ENCODE results near the gene EDC3. TPM values are rescaled to one million over a fixed set of nuclear protein-coding genes. Genes with fewer than 3 reads are reported as not detected.

EDC3 gene
- total and polyA plus RNA-seq, 2 of the 4 experiments (the other 2 are of a cell fraction), result 16.8 to 38.0 TPM

- Histone ChIP-seq H2BK20ac (ENCODE audit: low read depth, low read length) (no peak overlapping the region), H3K27ac (ENCODE audit: insufficient read depth, low read length) (no peak overlapping the region), H3K27me3 (ENCODE audit: control insufficient read depth, insufficient read depth, low read length) (no peaks in the 10 kb centered on the region), H2AFZ (replicated peaks; ENCODE audit: low read length, poor library complexity) (no peak overlapping the region), H3K36me3 (ENCODE audit: control insufficient read depth, insufficient read depth, low read length) (peaks cover 4% of the 10 kb centered on the region; the same call in 1 of the 2 replicates), H2AK5ac (ENCODE audit: low read depth, low read length) (no peak overlapping the region), H2BK5ac (ENCODE audit: low read depth, low read length, poor library complexity, severe bottlenecking) (no peak overlapping the region), H3K9me1 (ENCODE audit: insufficient read depth, low read length) (no peaks in the 10 kb centered on the region), H4K8ac (ENCODE audit: low read depth in 2 of 2, low read length in 2 of 2) (no peak overlapping the region), H3K9me3 (ENCODE audit: control insufficient read depth, insufficient read depth, low read length) (no peaks in the 10 kb centered on the region), H4K20me1 (ENCODE audit: insufficient read depth, low read length) (peaks cover 25% of the 10 kb centered on the region), H3K4me1 (ENCODE audit: control insufficient read depth, insufficient read depth, low read length) (no peaks in the 10 kb centered on the region), H3K4me3 (ENCODE audit: insufficient read depth, low read depth, low read length) (no peak overlapping the region), H2BK15ac (ENCODE audit: low read depth, low read length) (no peak overlapping the region), H2AK9ac (replicated peaks; ENCODE audit: low read depth, low read length, poor library complexity) (no peak overlapping the region), H3K56ac (ENCODE audit: extremely low read depth, insufficient read depth, low read length) (no peak overlapping the region), H3K14ac (replicated peaks; ENCODE audit: low read depth, low read length) (no peak overlapping the region), H4K91ac (ENCODE audit: insufficient read depth, low read depth, low read length) (no peak overlapping the region), H3K4ac (ENCODE audit: low read depth, low read length) (no peak overlapping the region), H4K5ac (ENCODE audit: low read depth, low read length) (no peak overlapping the region), H3K4me2 (ENCODE audit: low read depth, low read length) (no peak overlapping the region), H3K18ac (ENCODE audit: low read depth, low read length) (no peak overlapping the region), H3K79me1 (ENCODE audit: low read depth in 1 of 2, low read length in 2 of 2) (peaks cover 13 to 48% of the 10 kb centered on the region in 2 experiments), H2BK120ac (ENCODE audit: low read depth, low read length) (no peak overlapping the region), H3K23ac (ENCODE audit: low read depth, low read length) (no peak overlapping the region), H3K9ac (ENCODE audit: low read depth, low read length) (no peak overlapping the region)
- ChIA-PET CTCF (no interaction called here), POLR2A (ENCODE audit: unreplicated experiment) (interaction anchor here (0.6 to 0.7 kb wide), 2 partner anchors 19 to 41 kb away, joined by 7 to 13 read pairs; no protein-coding TSS in a partner anchor)
- BruUV-seq (replicated peaks), result no TSS peak
- DNase-seq (no peak), ATAC-seq (ENCODE audit: low read depth) (no peak)
- in situ Hi-C loops (cut with MboI; ENCODE audit: low sequenced_read_pairs), result no loop called here
- no CpG with 5 or more reads among the region's 1 CpG for WGBS, 2 experiments (ENCODE audit: extremely low coverage in 2 of 2, insufficient read length in 1 of 2)
- dilution Hi-C loops (cut with HindIII; ENCODE audit: low sequenced_read_pairs, unreplicated experiment), result no loop called here
- no peak for TF ChIP-seq BHLHE40 (IDR thresholded peaks at IDR 0.05; ENCODE audit: low read depth, low read length)
- TF ChIP-seq, protein P1, sequence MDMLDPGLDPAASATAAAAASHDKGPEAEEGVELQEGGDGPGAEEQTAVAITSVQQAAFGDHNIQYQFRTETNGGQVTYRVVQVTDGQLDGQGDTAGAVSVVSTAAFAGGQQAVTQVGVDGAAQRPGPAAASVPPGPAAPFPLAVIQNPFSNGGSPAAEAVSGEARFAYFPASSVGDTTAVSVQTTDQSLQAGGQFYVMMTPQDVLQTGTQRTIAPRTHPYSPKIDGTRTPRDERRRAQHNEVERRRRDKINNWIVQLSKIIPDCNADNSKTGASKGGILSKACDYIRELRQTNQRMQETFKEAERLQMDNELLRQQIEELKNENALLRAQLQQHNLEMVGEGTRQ (IDR thresholded peaks at IDR 0.05; ENCODE audit: low read depth, low read length), result no peak
- intact Hi-C loops (cut with micrococcal nuclease), result loop anchor here (5.0 kb wide), 1 partner anchor 36 kb away; no protein-coding TSS in a partner anchor
These were observed 12.1 kb downstream of the EDC3 start for GRCh38 chr15:74683758-74684157.

Data from IMR-90 (cell line).